Dermis blood vessel endothelial cell (primary cell): Measurements from ENCODE around the gene PDCD7. TPM values are rescaled to one million over a fixed set of nuclear protein-coding genes. Genes with fewer than 3 reads are reported as not detected.

Experiments
- DNase-seq: peaks from one replicate; pipeline ENCODE4 v3.0.0; 2010
- total RNA-seq: library from RNA; depleted of rRNA; stranded (reverse); fragments of >200 nt; gene quantifications from 2 replicates; pipeline ENCODE4 v1.2.3, GENCODE V29; 2014

The PDCD7 gene
- total RNA-seq, 1 donor from 2014 or later: 25.0 TPM

GRCh38 chr15:65071381-65071811 is 62.2 kb downstream of the PDCD7 start:
- no peak for DNase-seq

GRCh38 chr15:65069779-65070546 is 63.6 kb downstream of the PDCD7 start:
- no peak for DNase-seq

- peak; percentile 22 for DNase-seq
These were observed 64.4 kb downstream of the PDCD7 start for GRCh38 chr15:65069179-65069578.

GRCh38 chr15:65068403-65068788 is 65.2 kb downstream of the PDCD7 start:
- no peak for DNase-seq

- no peak for DNase-seq
These were observed 65.8 kb downstream of the PDCD7 start, which contains the start of gene RASL12 for GRCh38 chr15:65067645-65068402. TSS of gene RASL12 (minus strand) at chr15:65067991. CDS start at chr15:65067835, 156 bp downstream.

Other genes with a start within 250 kb of the PDCD7 start
- gene ANKDD1A, start 221.9 kb downstream of the PDCD7 start, total RNA-seq: 5.6 and 5.8 TPM in 2 replicates
- 77.3 and 84.7 TPM in 2 replicates for gene SPG21, start 143.9 kb downstream of the PDCD7 start, total RNA-seq
- gene MTFMT, start 104.2 kb downstream of the PDCD7 start, total RNA-seq: 29.8 and 34.8 TPM in 2 replicates
- gene SLC51B, start 88.4 kb downstream of the PDCD7 start, total RNA-seq: not detected in 2 replicates
- not detected in 2 replicates for gene RASL12, start 65.8 kb downstream of the PDCD7 start, total RNA-seq
- gene KBTBD13, start 57.1 kb downstream of the PDCD7 start, total RNA-seq: not detected in 2 replicates
- gene UBAP1L, start 18.6 kb downstream of the PDCD7 start, total RNA-seq: 1.6 and 2.7 TPM in 2 replicates
- gene CLPX, start 51.5 kb upstream of the PDCD7 start, total RNA-seq: 45.3 and 69.3 TPM in 2 replicates
- gene CILP, start 77.7 kb upstream of the PDCD7 start, total RNA-seq: not detected in 2 replicates
- 2.0 and 3.0 TPM in 2 replicates for gene PARP16, start 153.1 kb upstream of the PDCD7 start, total RNA-seq
- not detected in 2 replicates for gene RNU5A-1, start 162.2 kb upstream of the PDCD7 start, total RNA-seq
- not detected in 2 replicates for gene RNU5B-1, start 170.9 kb upstream of the PDCD7 start, total RNA-seq
- not detected in 2 replicates for gene IGDCC3, start 244.2 kb upstream of the PDCD7 start, total RNA-seq